CD4-positive, alpha-beta memory T cell (primary cell): Measurements from ENCODE around the gene ENGASE. TPM values are rescaled to one million over a fixed set of nuclear protein-coding genes. Genes with fewer than 3 reads are reported as not detected.

Source experiments
- CTCF ChIA-PET: fragments of 350-600 bp; sonication (Branson Sonifier 250); formaldehyde crosslinking; loops from one replicate; lab custom pipeline; 2021; ENCODE audit warnings: inconsistent platforms; ENCODE audit not compliant: partially characterized antibody; lab: Charles Lee
- POLR2A ChIA-PET: fragments of 350-600 bp; sonication (Branson Sonifier 250); formaldehyde crosslinking; loops from one replicate; lab custom pipeline; 2021; ENCODE audit not compliant: partially characterized antibody; lab: Charles Lee
- DNase-seq, 5 donors: peaks; one replicate each; pipeline versions ENCODE4 v3.0.0 to v3.0.0-alpha.2; 2020 to 2022; ENCODE audit warnings: mixed read lengths in 1 of 5
- H3K27ac ChIP-seq: one replicate; pipeline ENCODE4 v1.7.0; 2013; ENCODE audit warnings: low read depth, low read length
- H3K27me3 ChIP-seq: 2 replicates; pipeline ENCODE4 v1.7.0; 2013; ENCODE audit warnings: mild to moderate bottlenecking, low read length, moderate library complexity; ENCODE audit not compliant: insufficient read depth
- H3K36me3 ChIP-seq: 2 replicates; pipeline ENCODE4 v1.7.0; 2013; ENCODE audit warnings: mild to moderate bottlenecking, low read length, moderate library complexity; ENCODE audit not compliant: insufficient read depth
- H3K4me1 ChIP-seq: 2 replicates; pipeline ENCODE4 v1.7.0; 2013; ENCODE audit warnings: mild to moderate bottlenecking, low read length, moderate library complexity; ENCODE audit not compliant: insufficient read depth
- H3K4me3 ChIP-seq, 2 donors: one replicate each; pipeline ENCODE4 v1.7.0; 2013; ENCODE audit warnings: low read length in 2 of 2, mild to moderate bottlenecking in 1 of 2
- H3K9me3 ChIP-seq, 2 donors: one replicate each; pipeline ENCODE4 v1.7.0; 2013; ENCODE audit warnings: low read length in 2 of 2, control low read depth in 1 of 2; ENCODE audit not compliant: control insufficient read depth in 1 of 2
- H3K27ac Mint-ChIP-seq, 7 donors: one replicate each; pipeline ENCODE4 v1.8.0; 2020 to 2021; ENCODE audit warnings: mixed read lengths in 7 of 7, mild to moderate bottlenecking in 6 of 7, inconsistent platforms in 3 of 7, moderate library complexity in 3 of 7
- H3K27me3 Mint-ChIP-seq, 2 donors: one replicate each; pipeline ENCODE4 v1.8.0; 2020 to 2021; ENCODE audit warnings: mixed read lengths in 2 of 2
- H3K36me3 Mint-ChIP-seq, 2 donors: one replicate each; pipeline ENCODE4 v1.8.0; 2020 to 2021; ENCODE audit warnings: mixed read lengths in 2 of 2, inconsistent platforms in 1 of 2, mild to moderate bottlenecking in 1 of 2
- H3K4me1 Mint-ChIP-seq, 4 donors: one replicate each; pipeline ENCODE4 v1.8.0; 2020 to 2021; ENCODE audit warnings: mixed read lengths in 4 of 4, mild to moderate bottlenecking in 1 of 4
- H3K4me3 Mint-ChIP-seq, 8 donors: one replicate each; pipeline ENCODE4 v1.8.0; 2020 to 2021; ENCODE audit warnings: mixed read lengths in 8 of 8, mild to moderate bottlenecking in 7 of 8, moderate library complexity in 6 of 8, inconsistent platforms in 3 of 8
- H3K9me3 Mint-ChIP-seq, 8 donors: one replicate each; pipeline ENCODE4 v1.8.0; 2020 to 2021; ENCODE audit warnings: mixed read lengths in 8 of 8, mild to moderate bottlenecking in 5 of 8, inconsistent platforms in 3 of 8, moderate library complexity in 1 of 8
- intact Hi-C: fragments of 100-400 bp; cut with micrococcal nuclease; formaldehyde crosslinking; loops from one replicate; pipeline ENCODE4 v1.15.1; 2023
- polyA plus RNA-seq, 2 donors: library from polyadenylated mRNA; unstranded; fragments of 300-500 nt; fragmentation: Illumina TruSeq; gene quantifications; one replicate each; pipeline ENCODE4 v1.2.3, GENCODE V29; 2021
- total RNA-seq, 2 experiments: library from RNA; stranded (reverse); gene quantifications; one replicate each; pipeline ENCODE4 v1.2.3, GENCODE V29; 2021

ENGASE gene
- total and polyA plus RNA-seq, 4 experiments from 2014 or later: 2.7 to 150 (median 75.8) TPM

- POLR2A ChIA-PET: no interaction called here
- CTCF ChIA-PET: interaction anchor here (0.9 to 1.9 kb wide), 3 partner anchors 8 to 345 kb away, joined by 3 to 6 read pairs (median 5); partner anchors contain the start of gene ENGASE
- peaks cover 0 to 11% (median 4%) of the 10 kb centered on the region in 4 donors for H3K4me1 Mint-ChIP-seq
- H3K27ac Mint-ChIP-seq: no peak overlapping the region
- H3K27me3 Mint-ChIP-seq: peaks cover 11 to 15% of the 10 kb centered on the region in 2 donors
- no peaks in the 10 kb centered on the region for H3K27me3 ChIP-seq
- intact Hi-C loops: no loop called here
- H3K4me3 ChIP-seq: no peak overlapping the region
- DNase-seq: no peak
- H3K27ac ChIP-seq: no peak overlapping the region
- peaks cover 0 to under 1% of the 10 kb centered on the region in 2 donors for H3K36me3 Mint-ChIP-seq
- H3K4me3 Mint-ChIP-seq: no peak overlapping the region
- H3K9me3 Mint-ChIP-seq: peaks cover 0 to 18% (median 5%) of the 10 kb centered on the region in 8 donors
- no peaks in the 10 kb centered on the region for H3K4me1 ChIP-seq
- H3K9me3 ChIP-seq: no peaks in the 10 kb centered on the region
- no peaks in the 10 kb centered on the region for H3K36me3 ChIP-seq
These were observed 25.5 kb upstream of the ENGASE start for GRCh38 chr17:79048826-79049755.

GRCh38 chr17:79049821-79050220 is 24.8 kb upstream of the ENGASE start:
- H3K9me3 ChIP-seq: no peaks in the 10 kb centered on the region
- intact Hi-C loops: no loop called here
- H3K27me3 ChIP-seq: no peaks in the 10 kb centered on the region
- H3K9me3 Mint-ChIP-seq: peaks cover 0 to 25% (median 12%) of the 10 kb centered on the region in 8 donors
- H3K36me3 Mint-ChIP-seq: peaks cover 0 to 2% of the 10 kb centered on the region in 2 donors
- H3K27ac ChIP-seq: no peak overlapping the region
- no peak for DNase-seq
- ChIA-PET CTCF (interaction anchor here (0.9 to 1.9 kb wide), 2 partner anchors 9 to 24 kb away, joined by 3 to 5 read pairs; partner anchors contain the start of gene ENGASE), POLR2A (no interaction called here)
- H3K4me3 ChIP-seq: no peak overlapping the region
- no peak overlapping the region for H3K4me3 Mint-ChIP-seq
- H3K27me3 Mint-ChIP-seq: peaks cover 10 to 16% of the 10 kb centered on the region in 2 donors
- no peak overlapping the region for H3K27ac Mint-ChIP-seq
- no peaks in the 10 kb centered on the region for H3K4me1 ChIP-seq
- no peaks in the 10 kb centered on the region for H3K36me3 ChIP-seq
- H3K4me1 Mint-ChIP-seq: peaks cover 0 to 11% (median 4%) of the 10 kb centered on the region in 4 donors

- POLR2A ChIA-PET: no interaction called here
- H3K4me1 Mint-ChIP-seq: peaks cover 0 to 5% (median 4%) of the 10 kb centered on the region in 4 donors
- no peaks in the 10 kb centered on the region for H3K36me3 ChIP-seq
- H3K4me3 Mint-ChIP-seq: no peak overlapping the region
- no peak for DNase-seq
- H3K36me3 Mint-ChIP-seq: peaks cover 0 to 2% of the 10 kb centered on the region in 2 donors
- peaks cover 0 to 25% (median 12%) of the 10 kb centered on the region in 8 donors for H3K9me3 Mint-ChIP-seq
- intact Hi-C loops: no loop called here
- CTCF ChIA-PET: no interaction called here
- no peaks in the 10 kb centered on the region for H3K27me3 ChIP-seq
- no peak overlapping the region for H3K27ac ChIP-seq
- H3K9me3 ChIP-seq: no peaks in the 10 kb centered on the region
- no peaks in the 10 kb centered on the region for H3K4me1 ChIP-seq
- H3K4me3 ChIP-seq: no peak overlapping the region
- H3K27ac Mint-ChIP-seq: no peak overlapping the region
- peaks cover 7 to 14% of the 10 kb centered on the region in 2 donors for H3K27me3 Mint-ChIP-seq
These were observed 24.1 kb upstream of the ENGASE start for GRCh38 chr17:79050551-79050950.

- intact Hi-C loops: no loop called here
- Mint-ChIP-seq H3K36me3 (peaks cover 0 to 2% of the 10 kb centered on the region in 2 donors), H3K9me3 (peaks cover 0 to 25% (median 12%) of the 10 kb centered on the region in 8 donors), H3K4me1 (no peaks in the 10 kb centered on the region), H3K27me3 (peaks cover 2 to 11% of the 10 kb centered on the region in 2 donors), H3K27ac (no peak overlapping the region), H3K4me3 (no peak overlapping the region)
- Histone ChIP-seq H3K27ac (no peak overlapping the region), H3K4me3 (no peak overlapping the region), H3K4me1 (no peaks in the 10 kb centered on the region), H3K36me3 (no peaks in the 10 kb centered on the region), H3K27me3 (no peaks in the 10 kb centered on the region), H3K9me3 (no peaks in the 10 kb centered on the region)
- ChIA-PET CTCF (no interaction called here), POLR2A (no interaction called here)
- DNase-seq: no peak
These were observed 23.3 kb upstream of the ENGASE start for GRCh38 chr17:79051306-79051705.

- ChIA-PET CTCF (interaction anchor here (0.8 to 1.3 kb wide), 2 partner anchors 8 to 13 kb away, joined by 3 to 4 read pairs; no protein-coding TSS in a partner anchor), POLR2A (no interaction called here)
- DNase-seq: no peak
- H3K27ac Mint-ChIP-seq: no peak overlapping the region
- intact Hi-C loops: no loop called here
- Histone ChIP-seq H3K4me3 (no peak overlapping the region), H3K27me3 (no peaks in the 10 kb centered on the region), H3K27ac (no peak overlapping the region), H3K36me3 (no peaks in the 10 kb centered on the region), H3K4me1 (no peaks in the 10 kb centered on the region), H3K9me3 (no peaks in the 10 kb centered on the region)
- peaks cover 0 to 25% (median 12%) of the 10 kb centered on the region in 8 donors for H3K9me3 Mint-ChIP-seq
- H3K4me1 Mint-ChIP-seq: no peaks in the 10 kb centered on the region
- peaks cover 5 to 10% of the 10 kb centered on the region in 2 donors for H3K27me3 Mint-ChIP-seq
- H3K4me3 Mint-ChIP-seq: no peak overlapping the region
- peaks cover 0 to 2% of the 10 kb centered on the region in 2 donors for H3K36me3 Mint-ChIP-seq
These were observed 22.5 kb upstream of the ENGASE start for GRCh38 chr17:79052131-79052530.

GRCh38 chr17:79053251-79053925 is 21.2 kb upstream of the ENGASE start:
- DNase-seq: no peak
- H3K27me3 Mint-ChIP-seq: peaks cover 5 to 10% of the 10 kb centered on the region in 2 donors
- no peak overlapping the region for H3K27ac Mint-ChIP-seq
- no peak overlapping the region for H3K4me3 ChIP-seq
- no peak overlapping the region for H3K27ac ChIP-seq
- intact Hi-C loops: no loop called here
- H3K4me3 Mint-ChIP-seq: no peak overlapping the region
- POLR2A ChIA-PET: no interaction called here
- CTCF ChIA-PET: interaction anchor here (1.3 to 1.5 kb wide), 2 partner anchors 9 to 11 kb away, joined by 3 to 4 read pairs; no protein-coding TSS in a partner anchor
- no peaks in the 10 kb centered on the region for H3K4me1 Mint-ChIP-seq
- no peaks in the 10 kb centered on the region for H3K4me1 ChIP-seq
- no peaks in the 10 kb centered on the region for H3K27me3 ChIP-seq
- H3K36me3 Mint-ChIP-seq: peaks cover 2 to 3% of the 10 kb centered on the region in 2 donors
- no peaks in the 10 kb centered on the region for H3K9me3 ChIP-seq
- peaks cover 0 to 25% (median 12%) of the 10 kb centered on the region in 8 donors for H3K9me3 Mint-ChIP-seq
- H3K36me3 ChIP-seq: no peaks in the 10 kb centered on the region
